GM18498 (cell line): Measurements from ENCODE around the gene ARRB1.

Experiments used
- ATAC-seq: cut with Tn5 transposase; IDR thresholded peaks from one replicate; pipeline ENCODE4 v1.9.1; 2021; ENCODE audit warnings: mild to moderate bottlenecking, moderate library complexity; ENCODE audit not compliant: unreplicated experiment

The ARRB1 gene

DNA sequence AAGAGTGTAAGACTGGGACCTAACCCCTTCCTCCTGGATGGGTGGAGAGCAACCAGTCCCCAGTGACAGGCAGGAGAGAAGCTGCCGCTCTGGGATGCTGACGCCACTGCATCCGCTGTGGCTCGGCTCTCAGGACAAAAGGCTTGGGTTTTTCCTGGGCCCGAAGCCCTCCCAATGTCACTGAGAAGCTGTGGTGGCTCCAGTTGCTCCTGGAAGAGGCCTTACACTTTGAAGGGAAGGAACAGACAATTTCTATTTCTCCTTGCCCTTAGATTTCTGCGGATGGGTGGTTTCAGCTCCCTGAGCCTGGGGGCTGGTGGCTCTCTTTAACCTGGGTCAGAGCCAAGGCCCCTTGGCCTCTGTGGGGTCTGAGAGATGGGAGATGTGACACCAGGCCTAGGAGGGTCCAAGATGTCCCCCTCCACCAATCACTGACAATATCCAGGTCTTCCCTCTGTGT is 89.5 kb downstream of the ARRB1 start:
- ATAC-seq = no peak

DNA sequence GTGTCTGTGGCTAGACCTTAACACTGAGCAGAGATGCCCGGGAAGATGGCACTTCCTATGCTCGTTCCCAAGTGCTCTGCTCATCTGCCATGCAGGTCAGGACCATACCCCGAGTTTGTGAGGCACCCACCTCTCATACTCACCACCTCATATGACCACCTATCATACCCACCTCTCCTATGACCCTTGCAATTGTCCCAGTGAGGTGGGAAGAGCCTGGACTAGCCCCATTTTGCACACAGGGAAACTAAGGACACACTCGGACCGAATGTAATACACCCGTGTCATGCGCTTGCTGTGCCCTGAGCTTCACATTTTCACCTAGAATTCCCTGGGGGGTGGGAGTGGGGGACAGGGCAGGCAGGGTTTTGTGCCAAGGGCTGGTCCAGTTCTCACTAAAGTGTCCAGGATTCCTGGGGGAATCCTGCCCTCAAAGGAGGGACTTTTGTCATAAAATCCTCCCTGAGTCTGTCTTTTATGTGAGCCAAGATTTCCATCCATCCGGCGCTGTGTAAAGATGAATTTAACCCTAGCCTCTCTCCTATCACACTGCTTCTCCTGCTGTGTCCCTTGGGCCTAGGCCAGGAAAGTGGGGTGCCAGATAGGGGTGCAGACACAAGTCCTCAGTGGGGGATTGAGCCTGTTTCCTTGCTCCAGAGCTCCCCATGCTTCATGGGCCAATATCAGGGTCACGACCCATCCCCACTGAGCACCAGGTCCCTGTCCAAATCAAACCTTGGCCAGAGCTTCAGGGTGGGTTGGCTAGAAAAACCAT is 90.9 kb downstream of the ARRB1 start:
- ATAC-seq = no peak

DNA sequence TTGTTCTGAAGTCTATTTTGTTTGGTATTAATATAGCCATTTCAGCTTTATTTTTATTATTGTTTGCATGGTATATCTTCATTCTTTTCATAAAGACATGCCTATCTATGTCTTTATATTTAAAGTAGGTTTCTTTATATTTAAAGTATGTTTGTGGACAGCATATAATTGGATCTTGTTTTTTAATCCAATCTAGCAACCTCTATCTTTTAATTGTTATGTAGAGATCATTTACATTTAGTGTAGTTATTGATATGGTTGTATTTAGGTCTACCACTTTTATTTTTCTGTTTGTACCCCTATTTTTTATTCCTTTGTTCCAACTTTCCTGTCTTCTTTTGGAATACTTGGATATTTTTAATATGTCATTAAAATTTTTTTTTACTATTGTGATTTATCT is 97.1 kb downstream of the ARRB1 start:
- no peak for ATAC-seq

DNA sequence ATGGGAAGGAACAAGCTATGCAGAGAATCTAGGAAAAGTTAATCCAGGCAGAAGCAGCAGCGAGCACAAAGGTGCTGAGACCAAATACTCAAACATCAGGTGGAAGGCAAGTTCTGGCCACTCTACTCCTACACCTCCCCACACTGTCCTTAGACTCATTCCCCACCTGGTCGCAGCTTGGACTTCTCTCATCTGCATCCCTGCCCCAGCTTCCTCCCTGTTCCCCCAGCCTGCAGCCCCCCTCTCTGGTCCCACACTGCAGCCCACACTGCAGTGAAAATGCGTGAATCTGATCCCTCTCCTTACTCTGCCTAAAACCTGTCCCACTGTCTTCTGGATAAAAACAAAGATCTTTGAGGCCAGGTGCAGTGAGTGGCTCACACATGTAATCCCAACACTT is 101.8 kb downstream of the ARRB1 start:
- no peak for ATAC-seq

DNA sequence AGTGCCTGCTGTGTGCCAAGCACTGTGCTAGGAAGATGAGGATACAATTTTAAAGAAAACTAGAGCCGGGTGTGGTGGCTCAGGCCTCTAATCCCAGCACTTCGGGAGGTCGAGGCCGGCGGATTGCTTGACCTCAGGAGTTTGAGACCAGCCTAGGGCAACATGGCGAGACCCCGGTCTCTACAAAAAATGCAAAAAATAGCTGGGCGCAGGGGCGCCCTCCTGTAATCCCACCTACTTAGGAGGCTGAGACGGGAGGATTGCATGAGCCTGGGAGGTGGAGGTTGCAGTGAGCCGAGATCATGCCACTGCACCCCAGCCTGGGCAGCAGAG is 102.6 kb downstream of the ARRB1 start:
- no peak for ATAC-seq

DNA sequence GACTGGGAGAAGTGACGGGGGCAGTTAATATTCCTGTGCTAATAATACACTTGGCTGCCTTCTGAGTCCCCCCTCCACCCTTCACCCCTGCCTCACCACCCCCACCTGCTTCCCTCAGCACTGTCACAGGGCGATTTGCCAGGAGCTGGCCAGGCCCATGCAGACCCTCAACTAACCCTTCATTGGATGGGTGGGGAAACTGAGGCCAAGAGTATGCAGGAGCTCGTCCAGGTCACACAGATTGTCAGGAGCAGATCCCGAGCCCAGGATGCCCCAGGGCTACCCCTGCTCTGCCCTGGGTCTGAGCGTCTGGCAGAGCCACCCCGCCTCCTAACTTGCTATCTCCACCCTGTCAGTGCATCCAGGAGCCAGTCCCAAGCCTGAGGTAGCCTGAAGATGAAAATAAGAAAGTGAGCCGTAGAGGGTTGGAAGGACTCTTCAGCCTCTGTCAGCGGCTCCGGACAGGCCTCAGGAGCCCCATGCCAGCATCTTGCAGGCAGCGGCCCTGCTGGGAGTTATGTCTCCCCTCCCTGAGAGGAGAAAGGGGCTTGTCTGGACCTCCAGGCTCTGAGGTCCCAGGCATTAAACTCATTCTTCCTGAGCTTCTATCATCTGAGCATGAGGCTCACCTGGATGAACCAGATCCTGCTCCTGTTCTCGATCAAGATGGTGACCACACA is 104.7 kb downstream of the ARRB1 start:
- ATAC-seq = no peak

DNA sequence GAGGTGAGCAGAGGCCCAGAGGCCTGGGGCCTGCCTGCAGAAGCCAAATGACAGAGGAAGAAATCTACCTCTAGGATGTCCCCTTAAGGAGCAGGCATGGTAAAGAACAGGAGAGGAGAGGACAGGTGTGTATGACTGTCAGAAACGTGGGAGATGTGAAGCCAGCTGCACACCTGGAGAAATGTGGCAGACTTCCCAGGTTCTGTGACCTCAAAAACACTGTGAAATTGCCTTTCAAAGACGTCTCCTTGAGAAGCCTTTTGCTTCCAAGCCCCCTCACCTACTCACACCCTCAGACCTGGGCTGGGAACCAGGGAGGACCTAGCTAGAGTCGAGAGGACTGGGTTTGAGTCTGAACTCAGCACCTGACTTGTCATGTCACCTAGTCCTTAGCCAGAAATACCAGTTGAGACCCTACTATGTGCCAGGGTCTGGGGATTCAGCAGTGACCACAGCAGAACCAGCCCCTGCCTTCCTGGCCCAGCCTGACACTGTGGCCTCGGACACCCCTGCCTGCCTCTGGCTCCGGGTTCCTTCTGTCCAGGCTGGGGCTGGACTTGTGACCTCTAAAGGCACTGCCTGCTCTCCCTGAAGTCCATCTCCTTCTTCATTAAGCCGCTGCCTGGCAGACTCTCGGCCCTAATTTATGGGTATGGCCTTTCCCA is 105.3 kb downstream of the ARRB1 start:
- ATAC-seq = no peak

DNA sequence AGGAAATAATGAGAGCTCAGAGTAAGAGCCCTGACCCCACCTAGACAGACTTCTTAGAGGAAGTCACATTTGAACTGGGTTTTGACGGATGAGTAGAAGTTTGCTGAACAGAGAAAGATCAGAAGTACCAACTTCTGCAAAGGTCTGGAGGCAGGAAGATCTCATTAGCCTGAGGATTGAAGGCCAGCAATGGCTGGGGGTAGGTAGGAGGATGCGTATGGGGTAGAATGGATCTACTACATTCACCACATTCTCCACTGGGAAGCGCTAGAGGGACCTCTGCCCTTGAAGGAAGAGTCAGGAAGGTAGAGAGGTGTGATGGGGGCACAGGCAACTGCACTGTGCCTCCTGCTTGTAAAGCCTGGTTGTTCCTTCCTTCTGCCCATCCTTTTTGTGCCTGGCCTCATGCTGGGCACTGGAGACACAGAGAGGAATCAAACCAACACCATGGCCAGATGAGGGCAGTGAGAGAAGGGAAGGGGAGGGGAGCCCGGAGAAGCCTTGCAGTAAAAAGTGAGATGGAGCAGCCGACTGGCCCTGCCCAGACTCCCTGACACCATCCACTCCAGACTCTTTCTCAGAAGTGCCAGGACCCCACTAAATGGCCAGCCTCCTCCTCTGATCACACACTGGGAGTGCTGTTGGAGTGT is 106.0 kb downstream of the ARRB1 start:
- ATAC-seq = no peak

DNA sequence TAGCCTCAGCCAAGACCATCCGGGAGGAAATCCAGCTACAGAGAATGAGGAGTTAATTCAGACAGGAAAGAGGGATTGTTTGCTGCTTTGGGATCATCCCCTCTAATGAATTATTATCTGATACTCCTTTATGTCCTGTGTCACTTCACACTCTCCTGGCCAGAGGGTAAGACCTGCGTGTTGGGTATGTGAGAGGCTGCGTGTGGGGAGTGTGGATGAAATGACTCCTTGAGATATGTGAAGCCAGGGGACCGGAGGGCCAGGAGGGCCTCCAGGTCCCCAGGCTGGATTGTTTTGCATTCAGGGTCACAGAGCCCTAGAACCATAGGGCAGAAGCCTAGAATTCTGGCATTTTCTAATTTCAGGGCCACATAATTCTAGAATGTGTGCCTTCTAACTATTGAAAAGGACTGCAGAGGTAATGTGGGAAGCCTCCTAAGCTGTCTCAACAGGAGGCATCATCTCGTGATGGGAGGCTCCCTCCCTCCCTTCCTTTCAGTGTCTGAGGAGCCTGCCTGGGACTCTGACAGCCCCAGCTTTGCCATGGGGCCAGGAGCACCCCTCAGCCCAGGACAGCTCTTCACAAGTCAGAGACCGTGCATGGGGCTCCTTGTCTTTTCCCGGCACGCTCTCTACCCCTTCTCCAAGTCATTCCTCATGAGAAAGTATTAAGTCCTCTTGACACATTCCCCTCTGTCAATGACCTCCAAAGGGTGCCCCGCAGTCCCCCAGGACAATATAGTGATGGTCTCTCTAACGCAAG is 107.2 kb downstream of the ARRB1 start:
- ATAC-seq = no peak

DNA sequence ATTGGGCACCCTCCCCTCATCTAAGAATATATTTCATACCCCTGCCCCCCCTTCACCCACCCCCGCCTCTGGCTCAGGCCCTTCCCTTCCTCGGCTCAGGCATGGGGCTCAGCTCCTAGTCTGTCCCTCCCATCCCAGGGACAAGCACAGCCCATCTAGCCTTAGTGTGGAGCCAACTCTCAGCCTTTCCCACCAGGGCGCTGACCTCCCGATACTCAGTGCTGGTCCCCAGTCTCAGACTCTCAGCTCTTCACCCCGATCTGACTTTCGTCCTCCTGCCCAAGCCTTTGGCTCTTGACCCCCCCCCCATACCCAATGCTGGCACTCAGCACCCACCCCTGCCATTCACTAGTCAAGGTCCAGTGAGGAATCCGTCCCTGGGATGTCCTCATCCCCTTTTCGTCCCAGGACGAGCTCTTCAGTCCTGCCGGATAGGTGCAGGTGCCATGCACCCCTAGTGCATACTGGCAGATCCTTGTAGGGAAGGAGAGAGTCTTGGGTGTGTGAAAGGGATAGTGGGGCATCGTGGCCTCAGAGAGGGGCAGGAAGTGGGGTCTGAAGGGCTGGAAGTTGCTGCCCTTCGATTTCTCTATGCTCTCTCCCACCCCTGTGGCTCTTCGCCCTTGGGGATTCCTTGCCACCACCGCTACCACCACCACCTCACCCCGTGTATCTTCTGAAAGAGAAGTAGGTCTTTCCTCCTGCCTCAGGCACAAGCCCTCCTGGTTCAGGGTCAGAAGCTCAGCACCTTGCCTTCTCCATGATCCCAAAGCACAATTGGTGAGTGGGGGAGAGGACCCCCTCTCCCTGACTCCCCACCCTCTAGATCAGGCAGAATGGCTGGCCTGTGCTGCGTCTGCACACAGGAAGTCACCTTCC is 108.5 kb downstream of the ARRB1 start:
- no peak for ATAC-seq

DNA sequence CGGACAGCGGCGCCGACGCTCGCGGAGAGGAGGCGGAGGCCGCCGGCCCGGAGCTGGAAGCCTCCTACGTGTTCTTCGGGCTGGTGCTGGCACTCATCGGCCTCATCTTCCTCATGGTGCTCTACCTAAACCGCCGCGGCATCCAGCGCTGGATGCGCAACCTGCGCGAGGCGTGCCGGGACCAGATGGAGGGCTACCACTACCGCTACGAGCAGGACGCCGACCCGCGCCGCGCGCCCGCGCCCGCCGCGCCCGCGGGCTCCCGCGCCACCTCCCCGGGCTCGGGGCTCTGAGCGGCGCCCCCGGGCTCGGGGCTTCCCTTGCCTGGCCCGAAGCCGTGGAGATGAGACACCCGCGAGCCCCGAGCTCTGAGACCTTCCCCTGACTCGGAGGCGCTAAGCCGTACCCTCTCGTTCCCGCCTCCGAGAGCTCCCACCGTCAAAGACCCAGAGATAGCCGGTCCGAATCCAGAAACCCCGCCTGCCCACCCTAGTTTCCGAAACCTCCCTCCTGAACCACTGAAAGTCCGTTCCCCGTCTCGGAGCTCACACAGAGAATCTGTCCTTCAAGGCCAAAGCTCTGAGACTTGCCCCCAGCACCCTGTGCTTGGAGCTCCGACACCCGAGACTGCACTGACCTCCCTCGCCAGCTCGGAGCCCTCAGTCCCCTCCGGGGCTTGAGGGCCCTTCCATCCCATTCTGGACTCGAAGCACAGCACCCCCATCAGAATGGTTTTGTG is 109.4 kb downstream of the ARRB1 start:
- ATAC-seq = peak; percentile 28

DNA sequence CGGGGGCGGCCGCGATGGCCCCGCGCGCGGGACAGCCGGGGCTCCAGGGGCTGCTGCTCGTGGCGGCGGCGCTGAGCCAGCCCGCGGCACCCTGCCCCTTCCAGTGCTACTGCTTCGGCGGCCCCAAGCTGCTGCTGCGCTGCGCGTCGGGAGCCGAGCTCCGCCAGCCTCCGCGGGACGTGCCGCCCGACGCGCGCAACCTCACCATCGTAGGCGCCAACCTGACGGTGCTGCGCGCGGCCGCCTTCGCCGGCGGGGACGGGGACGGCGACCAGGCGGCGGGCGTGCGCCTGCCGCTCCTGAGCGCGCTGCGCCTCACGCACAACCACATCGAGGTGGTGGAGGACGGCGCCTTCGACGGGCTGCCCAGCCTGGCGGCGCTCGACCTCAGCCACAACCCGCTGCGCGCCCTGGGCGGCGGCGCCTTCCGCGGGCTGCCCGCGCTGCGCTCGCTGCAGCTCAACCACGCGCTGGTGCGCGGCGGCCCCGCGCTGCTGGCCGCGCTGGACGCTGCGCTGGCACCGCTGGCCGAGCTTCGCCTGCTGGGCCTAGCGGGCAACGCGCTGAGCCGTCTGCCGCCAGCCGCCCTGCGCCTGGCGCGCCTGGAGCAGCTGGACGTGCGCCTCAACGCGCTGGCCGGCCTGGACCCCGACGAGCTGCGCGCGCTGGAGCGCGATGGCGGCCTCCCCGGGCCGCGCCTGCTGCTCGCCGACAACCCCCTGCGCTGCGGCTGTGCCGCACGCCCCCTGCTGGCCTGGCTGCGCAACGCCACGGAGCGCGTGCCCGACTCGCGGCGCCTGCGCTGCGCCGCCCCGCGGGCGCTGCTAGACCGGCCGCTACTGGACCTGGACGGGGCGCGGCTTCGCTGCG is 110.2 kb downstream of the ARRB1 start:
- ATAC-seq = peak; percentile 89

DNA sequence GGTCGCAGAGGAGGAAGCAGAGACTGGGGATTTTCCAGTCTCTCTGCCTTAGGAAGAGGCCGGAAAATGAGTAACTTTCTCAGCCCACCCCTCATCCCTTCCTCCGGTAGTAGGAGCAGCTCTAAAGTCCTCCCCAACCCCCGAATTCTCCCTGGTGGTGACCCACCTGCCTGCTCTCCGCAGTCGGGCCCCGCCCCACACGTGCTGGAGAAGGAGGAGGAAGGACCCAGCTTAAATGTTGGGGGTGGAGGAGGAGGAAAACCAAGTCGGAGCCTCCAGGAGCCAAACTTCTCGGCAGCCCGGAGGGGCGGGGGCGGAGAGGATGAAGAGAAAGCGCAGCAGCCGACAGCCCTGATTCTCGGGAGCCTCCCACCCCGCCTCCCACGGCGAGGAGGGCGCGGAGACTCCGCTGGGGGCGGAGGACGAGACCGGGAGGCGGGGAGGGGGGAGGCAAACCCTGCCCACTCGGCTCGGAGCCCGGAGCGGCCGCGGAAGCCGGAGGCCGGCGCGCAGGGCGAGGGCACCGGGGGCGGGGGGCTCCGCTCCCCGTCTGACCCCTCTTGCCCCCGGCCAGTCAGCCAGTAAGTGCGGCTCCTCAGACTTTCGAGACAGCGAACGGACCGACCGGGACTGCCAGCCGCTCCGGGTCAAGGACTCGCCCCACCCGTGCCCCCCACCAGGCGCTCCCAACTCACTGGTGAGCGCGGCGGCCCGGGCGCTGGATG is 111.0 kb downstream of the ARRB1 start, which contains the start of gene TPBGL:
TPBGL (plus strand) TSS at position 464 of the 725 bp plus-strand sequence. CDS start 276 bp downstream, outside the sequence.
- peak; percentile 1 for ATAC-seq

DNA sequence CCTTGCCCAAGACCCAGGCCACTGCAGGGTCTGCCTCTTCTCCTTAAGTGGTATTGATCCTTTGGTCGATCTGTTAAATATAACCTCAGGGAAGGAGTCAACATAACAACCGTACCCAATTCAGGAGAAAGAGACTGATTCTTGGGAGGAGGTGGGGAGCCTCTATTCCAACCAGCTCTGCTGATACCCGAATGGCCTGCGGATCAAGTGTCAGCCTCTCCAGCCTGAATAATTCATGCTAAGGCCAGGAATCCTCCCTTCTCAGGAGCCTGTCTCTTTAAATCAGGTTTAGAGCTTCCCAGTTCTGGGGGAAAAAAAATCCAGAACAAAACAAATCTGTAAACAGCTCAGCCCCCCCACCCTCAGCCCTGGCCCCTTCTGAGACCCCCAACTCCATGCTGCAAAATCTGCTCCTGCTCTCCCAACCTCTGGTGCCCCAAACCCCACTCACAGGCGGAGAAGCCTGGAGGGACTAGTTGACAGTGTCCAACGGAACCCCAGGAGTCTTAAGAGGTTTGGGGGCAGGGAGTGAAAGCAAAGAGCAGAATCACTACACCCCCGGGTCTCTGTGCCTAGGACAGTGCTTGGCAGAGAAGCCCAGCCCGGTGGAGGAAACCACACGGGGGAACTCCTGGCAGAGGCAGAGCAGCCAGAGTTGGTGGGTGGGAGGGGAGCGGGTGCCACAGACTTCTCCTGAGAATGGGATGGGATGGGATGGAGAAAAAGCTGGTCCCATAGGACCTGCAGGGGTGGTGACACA is 111.8 kb downstream of the ARRB1 start:
- ATAC-seq = no peak

DNA sequence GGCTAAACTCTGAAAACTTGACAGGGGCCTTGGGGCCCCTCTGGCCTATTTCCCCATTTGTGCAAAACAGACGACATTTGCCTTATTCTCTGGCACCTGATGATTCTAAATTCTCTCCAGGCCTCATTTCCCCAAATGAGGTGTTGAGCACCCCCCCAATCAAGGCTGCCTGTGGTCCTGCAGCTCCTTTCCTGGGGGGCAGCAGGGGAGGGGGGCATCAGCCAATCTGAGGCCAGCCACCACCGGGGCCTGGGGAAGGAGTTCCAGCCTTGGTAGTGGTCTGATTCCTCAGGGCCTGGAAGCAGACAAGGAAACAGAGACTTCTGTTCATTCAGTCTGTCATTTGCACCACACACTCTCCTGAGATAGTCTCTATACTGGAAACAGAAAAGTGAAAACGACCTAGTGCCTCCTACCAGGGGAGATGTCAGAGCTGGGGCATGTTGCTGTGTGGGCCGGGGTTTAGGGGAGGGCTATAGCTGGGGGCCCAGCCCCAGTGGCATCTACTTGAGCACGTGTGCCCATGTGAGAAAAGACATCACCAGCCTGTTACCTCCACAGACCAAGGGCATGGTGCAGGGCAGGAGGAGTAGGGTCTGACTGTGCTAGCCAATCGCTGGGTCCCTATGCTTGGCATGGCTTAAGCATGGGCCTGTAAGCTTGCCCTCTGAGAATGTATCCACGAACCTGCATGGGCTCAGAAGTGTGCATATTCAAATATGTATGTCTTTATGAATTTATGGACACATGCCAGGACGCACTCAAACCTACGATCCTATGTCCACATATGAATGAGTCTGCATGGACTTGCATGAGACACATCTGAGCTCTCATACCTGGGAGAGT is 112.6 kb downstream of the ARRB1 start:
- ATAC-seq = no peak

DNA sequence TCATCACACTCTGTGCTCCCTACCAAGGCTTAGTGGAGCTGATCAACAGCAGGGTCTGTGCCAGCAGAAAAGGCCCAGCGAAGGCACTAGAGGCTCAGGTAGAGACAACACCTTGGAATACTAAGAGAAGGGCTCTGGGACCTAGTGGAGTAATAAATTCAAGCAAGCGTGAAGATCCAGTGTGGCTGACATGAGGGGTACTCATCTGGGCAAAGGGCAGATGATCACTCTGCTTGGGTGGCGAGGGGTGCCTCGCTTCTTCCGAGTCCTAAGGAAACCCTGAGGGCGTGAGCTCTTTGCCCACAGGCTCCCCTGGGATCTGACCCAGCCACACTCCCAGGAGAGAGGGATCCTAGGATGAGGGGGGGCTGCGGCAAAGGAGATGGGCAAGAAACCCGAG is 114.4 kb downstream of the ARRB1 start:
- ATAC-seq = no peak
